NCI-H1930 (cell line): Measurements from ENCODE around the gene WNK2.
"Not testable (repeated sequence)": the region's sequence is repeated elsewhere in the genome, so short reads cannot be mapped to it uniquely, and the experiment has no call there.

Experiments used
- DNase-seq, 2 experiments: peaks; one replicate each; lab custom pipeline; 2025; lab: John Stamatoyannopoulos, UW

The WNK2 gene

GRCh38 chr9:93336720-93337119, 152.8 kb downstream of the WNK2 start:
- DNase-seq = no peak

- DNase-seq = not testable (repeated sequence)
Measured at GRCh38 chr9:93338196-93338595, 154.3 kb downstream of the WNK2 start.

GRCh38 chr9:93340091-93340490, 156.2 kb downstream of the WNK2 start:
- no peak for DNase-seq

GRCh38 chr9:93341820-93342219, 157.9 kb downstream of the WNK2 start:
- DNase-seq = not testable (repeated sequence)

DNA sequence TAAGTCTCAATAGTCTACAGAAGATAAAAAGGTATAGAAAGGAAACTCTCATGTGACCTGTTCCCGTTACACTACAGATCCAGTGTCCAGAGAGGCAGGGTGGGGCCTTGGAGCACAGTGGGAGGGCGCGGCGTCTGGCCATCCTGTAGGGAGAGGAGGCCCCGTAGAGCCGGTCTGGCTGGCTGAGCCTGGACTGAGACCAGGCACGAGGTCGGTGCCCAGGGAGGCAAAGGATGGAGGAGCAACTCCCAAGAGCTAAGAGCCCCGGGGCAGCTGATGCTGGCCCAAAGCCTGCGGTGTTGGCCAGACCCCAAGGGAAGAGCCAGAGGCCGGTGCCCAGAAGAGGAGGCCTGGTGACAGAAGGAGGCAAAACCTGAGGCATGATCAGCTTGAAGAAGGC, 158.5 kb downstream of the WNK2 start:
- not testable (repeated sequence) for DNase-seq

GRCh38 chr9:93343663-93344062, 159.7 kb downstream of the WNK2 start:
- DNase-seq = no peak

DNA sequence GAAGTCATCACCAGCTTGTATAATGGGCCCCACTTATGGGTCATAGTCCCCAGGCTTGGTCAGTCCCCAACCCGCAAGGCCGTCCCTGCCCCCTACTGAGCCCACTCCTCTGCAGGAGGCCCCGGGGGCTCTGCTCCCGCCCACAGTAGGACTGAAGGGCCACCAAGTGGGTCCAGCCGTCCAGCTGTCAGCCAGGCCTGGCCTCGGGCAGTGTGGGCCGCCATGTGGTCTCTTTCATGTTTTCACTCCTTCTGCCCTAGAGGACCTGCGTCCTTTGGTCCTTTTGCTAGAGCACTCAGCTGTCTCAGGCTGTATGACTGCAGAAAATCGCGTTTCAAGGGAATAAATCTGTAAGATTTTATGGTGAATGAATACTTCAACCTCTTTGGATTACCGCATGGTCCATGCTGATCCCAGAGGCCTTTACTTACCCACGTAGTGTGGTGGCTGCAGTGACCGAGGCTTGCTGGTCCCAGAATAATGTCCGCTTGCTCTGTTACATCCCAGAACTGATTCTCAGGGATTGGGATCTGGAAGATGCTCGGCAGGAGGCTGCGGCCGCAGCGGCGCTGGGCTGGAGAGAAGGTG, 161.8 kb downstream of the WNK2 start:
- DNase-seq = no peak

DNA sequence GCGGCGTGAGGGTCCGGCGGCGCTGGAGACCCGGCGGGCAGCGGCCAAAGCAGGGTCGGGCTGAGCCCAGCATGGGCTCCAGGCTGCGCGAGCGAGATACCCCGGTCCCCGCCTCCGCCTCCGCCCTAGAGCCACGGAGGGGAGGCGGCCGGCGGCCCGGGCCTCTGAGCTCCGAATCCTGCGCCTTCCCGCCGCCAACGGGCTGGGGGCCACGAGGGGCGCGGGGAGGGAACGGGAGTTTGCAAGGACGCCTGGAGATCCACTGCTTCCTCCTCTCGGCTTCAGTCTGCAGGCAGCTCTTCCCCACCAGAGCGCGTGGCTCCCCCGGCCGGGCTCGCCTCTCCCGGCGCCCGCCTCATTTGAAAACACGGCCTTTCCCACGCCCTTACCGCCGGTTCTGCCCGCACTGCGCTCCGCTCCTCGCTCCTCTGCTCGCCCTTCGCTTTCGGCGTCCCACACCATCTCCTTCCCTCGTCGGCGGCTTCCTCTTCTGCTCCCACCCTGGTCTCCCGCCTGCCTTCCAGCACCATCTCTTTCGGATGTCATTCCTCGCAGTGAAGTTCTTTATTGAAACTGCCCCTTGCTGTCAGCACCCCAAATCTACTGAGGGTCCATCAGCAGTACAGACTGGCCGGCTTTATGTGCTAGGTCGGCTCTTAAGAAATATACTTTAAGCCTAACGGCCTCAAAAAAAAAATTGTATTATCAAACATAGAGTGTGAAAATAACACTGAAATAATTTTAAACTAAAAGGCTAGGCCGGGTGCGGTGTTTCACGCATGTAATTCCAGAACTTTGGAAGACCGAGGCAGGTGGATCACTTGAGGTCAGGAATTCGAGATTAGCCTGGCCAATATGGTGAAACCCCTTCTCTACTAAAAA, 162.5 kb downstream of the WNK2 start:
- no peak for DNase-seq

DNA sequence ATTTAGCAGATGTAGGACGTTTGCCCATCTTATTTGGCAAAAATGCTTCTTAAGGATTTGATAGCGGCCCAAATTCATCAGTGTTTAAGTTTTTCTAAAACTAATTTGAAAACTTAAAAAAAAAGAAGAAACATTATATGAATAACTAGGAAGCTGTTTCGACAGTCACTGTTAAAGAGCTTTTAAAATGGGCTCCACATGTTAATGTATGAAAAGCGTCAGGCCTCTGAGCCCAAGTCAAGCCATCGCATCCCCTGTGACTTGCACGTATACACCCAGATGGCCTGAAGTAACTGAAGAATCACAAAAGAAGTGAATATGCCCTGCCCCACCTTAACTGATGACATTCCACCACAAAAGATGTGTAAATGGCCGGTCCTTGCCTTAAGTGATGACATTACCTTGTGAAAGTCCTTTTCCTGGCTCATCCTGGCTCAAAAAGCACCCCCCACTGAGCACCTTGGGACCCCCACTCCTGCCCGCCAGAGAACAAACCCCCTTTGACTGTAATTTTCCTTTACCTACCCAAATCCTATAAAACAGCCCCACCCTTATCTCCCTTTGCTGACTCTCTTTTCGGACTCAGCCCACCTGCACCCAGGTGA, 163.5 kb downstream of the WNK2 start:
- DNase-seq = not testable (repeated sequence)

DNA sequence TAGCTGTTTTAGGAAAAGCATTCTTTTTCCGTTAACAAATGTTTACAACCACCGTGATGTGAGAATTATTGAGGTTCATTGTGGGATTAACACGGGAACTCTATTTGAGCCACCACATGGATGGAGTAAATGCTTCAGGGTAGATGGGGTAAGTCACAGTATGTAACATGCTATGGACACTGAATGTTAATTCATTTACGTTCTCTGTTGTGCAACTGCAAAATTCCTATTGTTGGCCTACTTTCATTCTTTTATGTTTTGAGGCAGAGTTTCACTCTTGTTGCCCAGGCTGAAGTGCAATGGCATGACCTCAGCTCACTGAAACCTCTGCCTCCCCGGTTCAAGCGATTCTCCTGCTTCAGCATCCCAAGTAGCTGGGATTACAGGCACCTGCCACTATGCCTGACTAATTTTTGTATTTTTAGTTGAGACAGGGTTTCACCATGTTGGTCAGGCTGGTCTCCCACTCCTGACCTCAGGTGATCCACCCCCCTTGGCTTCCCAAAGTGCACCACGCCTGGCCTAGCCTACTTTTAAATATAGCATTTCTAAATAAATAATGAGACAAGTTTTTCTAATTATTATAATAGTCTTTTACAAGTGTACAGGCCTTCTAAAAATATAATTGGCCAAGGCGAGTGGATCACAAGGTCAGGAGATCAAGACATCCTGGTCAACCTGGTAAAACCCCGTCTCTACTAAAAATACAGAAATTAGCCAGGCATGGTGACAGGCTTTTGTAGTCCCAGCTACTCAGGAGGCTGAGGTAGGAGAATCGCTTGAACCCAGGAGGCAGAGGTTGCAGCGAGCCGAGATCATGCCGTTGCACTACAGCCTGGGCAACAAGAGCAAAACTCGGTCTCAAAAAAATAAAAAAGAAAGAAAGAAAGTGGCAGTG, 169.7 kb downstream of the WNK2 start:
- DNase-seq = not testable (repeated sequence)

DNA sequence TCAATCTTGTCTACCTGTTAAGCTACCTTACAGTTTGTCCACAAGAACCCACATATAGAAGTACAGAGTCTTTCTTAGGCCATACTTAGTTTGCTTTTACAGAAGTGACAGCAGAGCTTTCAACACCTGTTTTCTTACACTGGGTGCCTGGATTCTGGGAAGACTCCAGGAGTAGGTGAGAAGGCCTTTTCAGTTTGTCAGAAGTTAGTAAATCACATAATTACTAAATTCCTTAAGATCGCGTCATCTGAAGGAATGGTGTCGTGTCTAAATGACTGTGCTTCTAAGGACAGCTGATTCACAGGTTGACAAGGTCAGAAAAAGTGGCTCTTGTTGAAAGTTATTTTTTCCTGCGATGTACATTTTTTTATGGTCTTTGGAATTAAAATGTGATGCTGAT, 170.5 kb downstream of the WNK2 start:
- no peak for DNase-seq

- no peak for DNase-seq
Measured at GRCh38 chr9:93355827-93356226, 171.9 kb downstream of the WNK2 start.

DNA sequence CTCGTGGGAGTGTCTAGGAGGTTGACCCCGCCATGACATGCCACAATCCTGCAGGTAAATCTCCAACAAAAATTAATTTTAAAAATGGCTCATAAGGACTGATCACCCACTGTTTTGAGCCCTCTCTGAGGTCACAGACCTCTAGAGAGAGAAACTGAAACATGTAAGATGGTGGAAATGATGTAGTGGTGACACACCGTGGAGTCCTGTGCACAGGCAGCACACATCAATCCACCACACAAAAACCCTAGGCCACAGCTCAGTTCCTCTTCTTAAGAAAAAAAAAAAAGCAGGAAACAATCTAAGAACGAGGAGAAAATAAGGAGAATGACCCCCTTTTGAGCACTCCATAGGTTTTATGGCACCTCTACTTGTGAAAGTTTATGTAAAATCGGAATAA, 173.7 kb downstream of the WNK2 start:
- no peak for DNase-seq

DNA sequence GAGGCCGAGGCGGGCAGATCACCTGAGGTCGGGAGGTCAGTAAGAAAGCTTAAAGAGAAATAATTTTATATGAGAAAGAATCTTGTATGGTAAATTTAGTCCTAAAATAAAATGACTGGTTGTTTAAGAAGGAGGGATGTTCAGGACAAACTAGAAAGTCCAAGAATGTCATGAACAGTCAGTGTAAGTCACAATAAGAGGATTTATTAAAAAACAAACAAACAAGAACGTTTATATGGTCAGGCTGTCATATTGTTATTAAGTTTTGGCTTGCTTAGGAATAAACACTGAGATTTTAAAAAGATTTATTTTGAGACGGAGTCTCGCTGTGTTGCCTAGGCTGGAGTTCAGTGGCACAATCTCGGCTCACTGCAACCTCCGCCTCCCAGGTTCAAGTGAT, 176.0 kb downstream of the WNK2 start:
- not testable (repeated sequence) for DNase-seq

DNA sequence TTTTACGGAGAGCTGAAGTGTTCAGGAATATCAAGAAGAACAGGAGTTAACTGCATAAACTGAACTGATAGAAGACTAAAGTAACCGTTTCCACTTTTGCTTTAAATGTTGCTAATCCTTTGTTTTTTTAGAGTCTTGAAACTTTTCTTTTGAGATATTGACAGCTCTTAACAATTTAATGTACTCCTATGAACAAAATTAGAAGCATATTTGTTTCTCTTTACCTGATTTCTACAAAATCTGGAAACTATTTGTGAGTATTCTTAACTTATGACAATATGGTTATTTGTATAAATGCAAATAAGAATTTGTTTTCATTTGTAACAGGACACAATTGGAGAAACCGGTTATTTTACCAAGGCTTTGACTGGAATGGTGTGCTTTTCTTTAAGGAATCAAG, 178.1 kb downstream of the WNK2 start:
- DNase-seq = no peak

DNA sequence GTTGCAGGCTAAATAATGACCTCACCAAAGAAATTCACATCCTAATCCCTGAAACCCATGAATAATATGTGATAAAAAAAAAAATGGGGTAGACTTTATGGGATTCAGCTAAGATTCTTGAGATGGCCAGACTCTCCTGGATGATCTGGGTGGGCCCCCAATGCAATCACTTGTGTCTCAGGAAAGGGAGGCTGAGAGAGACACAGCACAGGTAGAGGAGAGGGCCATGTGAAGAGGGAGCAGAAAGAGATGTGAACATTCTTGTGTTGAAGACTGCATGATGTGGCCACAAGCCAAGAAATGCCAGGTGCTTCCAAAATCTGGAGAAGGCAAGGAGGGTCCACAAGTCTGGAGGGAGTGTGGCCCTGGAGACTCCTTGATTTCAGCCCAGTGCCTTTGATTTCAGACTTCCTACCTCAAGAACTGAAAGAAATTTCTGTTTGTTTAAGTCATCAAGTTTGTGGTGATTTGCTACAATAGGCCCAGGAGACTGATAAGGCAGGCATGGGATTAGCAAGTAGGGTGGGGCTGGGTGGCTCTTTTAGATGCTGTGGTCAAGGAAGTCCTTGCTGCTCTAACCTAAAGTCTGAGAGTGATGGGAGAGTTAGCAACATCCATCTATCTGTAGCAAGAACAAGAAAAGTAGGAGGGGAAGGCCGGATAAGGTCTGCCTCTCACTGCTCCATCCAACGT, 180.9 kb downstream of the WNK2 start:
- DNase-seq = no peak

DNA sequence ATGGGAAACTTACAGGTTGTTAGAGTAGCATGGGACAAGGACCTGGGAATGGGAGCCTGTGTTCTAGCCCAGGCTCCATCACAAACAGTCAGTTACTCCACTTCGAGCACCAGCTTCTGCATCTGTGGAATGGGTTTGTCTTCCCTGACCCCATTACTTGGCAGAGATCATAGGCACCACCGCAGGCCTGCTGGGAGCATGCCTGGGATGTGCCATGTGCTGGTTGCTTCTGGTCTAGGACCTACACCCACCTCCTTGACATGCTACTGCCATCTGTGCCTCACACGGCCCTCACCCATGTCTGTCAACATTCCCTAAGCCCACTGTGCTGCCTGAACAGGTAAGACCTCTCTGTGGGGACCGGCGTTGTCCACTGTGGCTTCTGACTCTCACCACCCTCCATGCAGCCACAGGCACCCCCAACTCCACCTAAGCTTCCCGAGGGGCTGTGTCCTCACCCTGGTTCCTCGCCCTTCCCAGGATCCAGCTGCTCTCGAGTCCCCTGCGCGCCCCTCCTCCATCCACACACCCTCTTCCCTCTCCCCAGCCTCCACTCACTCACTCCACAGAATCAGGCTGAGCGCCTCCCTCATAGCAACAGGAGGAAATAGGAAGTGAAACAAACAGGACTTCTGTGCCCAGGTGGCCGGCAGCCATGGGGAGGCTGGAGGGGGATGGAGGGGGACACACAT, 181.6 kb downstream of the WNK2 start:
- DNase-seq = no peak

- DNase-seq = no peak
Measured at GRCh38 chr9:93366119-93366447, 182.1 kb downstream of the WNK2 start.

GRCh38 chr9:93366486-93366885, 182.5 kb downstream of the WNK2 start:
- DNase-seq = not testable (repeated sequence)

DNA sequence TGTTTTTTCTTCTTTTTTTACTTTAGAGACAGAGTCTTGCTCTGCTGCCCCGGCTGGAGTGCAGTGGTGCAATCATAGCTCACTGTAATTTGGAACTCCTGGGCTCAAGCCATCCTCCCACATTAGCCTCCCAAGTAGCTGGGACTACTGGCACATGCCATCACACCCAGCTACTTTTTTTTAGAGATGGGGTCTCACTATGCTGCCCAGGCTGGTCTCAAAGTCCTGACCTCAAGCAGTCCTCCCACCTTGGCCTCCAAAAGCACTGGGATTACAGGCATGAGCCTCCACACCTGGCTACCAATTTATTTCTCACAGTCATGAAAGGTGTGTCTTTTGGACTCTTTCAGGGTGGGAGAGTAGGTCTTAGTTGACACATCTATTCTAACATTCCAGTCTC, 184.5 kb downstream of the WNK2 start:
- no peak for DNase-seq

DNA sequence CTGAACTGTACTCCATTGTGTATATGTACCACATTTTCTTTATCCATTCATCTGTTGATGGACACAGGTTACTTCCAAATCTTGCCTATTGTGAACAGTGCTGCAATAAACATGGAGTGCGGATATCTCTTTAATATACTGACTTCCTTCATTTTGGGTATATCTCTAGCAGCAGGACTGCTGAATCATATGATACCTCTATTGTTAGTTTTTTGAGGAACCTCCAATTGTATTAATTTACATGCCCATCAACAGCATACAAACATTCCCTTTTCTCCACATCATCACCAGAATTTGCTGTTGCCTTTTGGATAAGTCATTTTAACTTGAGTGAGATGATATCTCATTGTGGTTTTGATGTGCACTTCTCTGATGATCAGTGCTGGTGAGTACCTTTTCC, 185.7 kb downstream of the WNK2 start:
- DNase-seq = no peak
